GM12878 (cell line): ENCODE results near the gene SIRT3. TPM values are rescaled to one million over a fixed set of nuclear protein-coding genes. Genes with fewer than 3 reads are reported as not detected.

Source experiments
- BMI1 ChIP-seq: fragments of 450-650 bp; IDR thresholded peaks from 2 replicates; pipeline ENCODE4 v1.6.1; 2016; ENCODE audit warnings: mild to moderate bottlenecking, moderate library complexity, borderline replicate concordance
- IKZF2 ChIP-seq, 2 experiments: fragments of 450-650 bp; IDR thresholded peaks; 2 replicates each; pipeline ENCODE4 v1.6.1; 2017; ENCODE audit warnings: mild to moderate bottlenecking in 2 of 2, moderate library complexity in 2 of 2
- JUNB ChIP-seq: IDR thresholded peaks from 2 replicates; pipeline ENCODE4 v1.6.1; 2016; ENCODE audit warnings: antibody characterized with exemption, mild to moderate bottlenecking
- MTA3 ChIP-seq: IDR thresholded peaks from 2 replicates; pipeline ENCODE4 v1.6.1; 2012; ENCODE audit warnings: low read length, inconsistent platforms, borderline replicate concordance
- SKIL ChIP-seq: fragments of 450-650 bp; IDR thresholded peaks from 2 replicates; pipeline ENCODE4 v1.6.1; 2017; ENCODE audit warnings: mild to moderate bottlenecking, low read depth, inconsistent platforms; ENCODE audit not compliant: poor library complexity, severe bottlenecking
- SMC3 ChIP-seq: IDR thresholded peaks from 2 replicates; pipeline ENCODE4 v1.6.1; 2011; ENCODE audit warnings: low read length, improper control_type of control experiment, borderline replicate concordance
- TBL1XR1 ChIP-seq: IDR thresholded peaks from 2 replicates; pipeline ENCODE4 v1.6.1; 2012; ENCODE audit warnings: low read depth, low read length, improper control_type of control experiment
- TCF7 ChIP-seq: IDR thresholded peaks from 2 replicates; pipeline ENCODE4 v1.6.1; 2014; ENCODE audit warnings: antibody characterized with exemption, borderline replicate concordance
- YBX1 ChIP-seq: fragments of 450-650 bp; IDR thresholded peaks from 2 replicates; pipeline ENCODE4 v1.6.1; 2016; ENCODE audit warnings: antibody characterized with exemption
- YY1 ChIP-seq: IDR thresholded peaks from 2 replicates; pipeline ENCODE4 v1.6.1; 2011; ENCODE audit warnings: low read depth, mild to moderate bottlenecking, low read length
- ZBED1 ChIP-seq: IDR thresholded peaks from 2 replicates; pipeline ENCODE4 v1.6.1; 2016; ENCODE audit warnings: borderline replicate concordance
- ZNF274 ChIP-seq: IDR thresholded peaks from one replicate; pipeline ENCODE4 v1.8.0; 2011; ENCODE audit not compliant: insufficient read length, insufficient read depth
- polyA plus RNA-seq, 11 experiments: library from polyadenylated mRNA; depleted of rRNA in 4 of 11; unstranded in 6 of 11; stranded (reverse) in 5 of 11; fragments of >200 nt; fragmentation: Nextera tagmentation in 4 of 11; fragmentation: Illumina TruSeq in 1 of 11; extraction: Ambion mirVana in 4 of 11; extraction: Trizol in 1 of 11; gene quantifications; 1 replicate in 1 of 11; 2 replicates in 10 of 11; pipeline versions ENCODE4 v1.2.1 to v1.2.3, GENCODE V29; 2011 to 2016; ENCODE audit warnings: inconsistent platforms in 2 of 11, missing spikeins in 2 of 11, low read depth in 1 of 11
- total RNA-seq, 4 experiments: library from RNA; depleted of rRNA in 3 of 4; stranded (reverse); fragments of >200 nt in 3 of 4; fragmentation: Illumina TruSeq in 1 of 4; extraction: Trizol in 1 of 4; gene quantifications; 2 replicates each; pipeline versions ENCODE4 v1.2.1 to v1.2.3, GENCODE V29; 2013 to 2021

The SIRT3 gene
- total and polyA plus RNA-seq, 10 of the 15 experiments (the other 5 are each of a cell fraction or from before 2014, with no cell fraction given) = 0.90 to 23.2 (median 12.6) TPM

DNA sequence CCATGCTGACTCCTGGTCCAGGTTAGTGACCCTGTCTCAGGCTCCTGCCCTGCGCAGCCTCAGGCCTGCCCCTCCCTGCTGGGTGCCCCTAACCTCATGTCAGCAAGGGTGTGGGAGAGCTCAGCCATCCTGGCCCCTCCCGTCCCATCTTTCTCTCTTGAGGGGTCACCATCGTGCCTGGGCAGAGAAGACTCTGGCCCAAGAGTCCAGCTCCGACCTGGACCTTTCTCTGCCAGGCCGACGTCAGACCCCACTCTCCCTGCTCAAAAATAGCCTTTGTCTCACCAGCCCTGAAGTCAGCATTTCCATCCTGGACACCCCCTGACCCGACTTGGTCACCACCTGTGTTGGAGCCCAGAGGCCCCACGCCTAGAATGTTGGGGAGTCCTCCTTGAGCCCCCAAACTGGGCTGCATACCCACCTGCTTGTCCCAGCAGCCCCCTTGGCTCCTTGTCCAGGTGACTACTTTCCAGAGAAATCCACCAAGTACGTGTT, 38.4 kb downstream of the SIRT3 start (continued):
- TF ChIP-seq SKIL (no peak), TCF7 (no peak), YY1 (no peak), TBL1XR1 (no peak), JUNB (no peak), ZBED1 (no peak), IKZF2 (IDR thresholded peaks at IDR 0.05) (no peak), SMC3 (no peak), ZNF274 (no peak), MTA3 (no peak), BMI1 (no peak), YBX1 (no peak)
